ENCODE data around the gene HLCS.
A peak's percentile ranks its signal among the peaks of the same experiment; 100 is the strongest.

The HLCS gene

DNA sequence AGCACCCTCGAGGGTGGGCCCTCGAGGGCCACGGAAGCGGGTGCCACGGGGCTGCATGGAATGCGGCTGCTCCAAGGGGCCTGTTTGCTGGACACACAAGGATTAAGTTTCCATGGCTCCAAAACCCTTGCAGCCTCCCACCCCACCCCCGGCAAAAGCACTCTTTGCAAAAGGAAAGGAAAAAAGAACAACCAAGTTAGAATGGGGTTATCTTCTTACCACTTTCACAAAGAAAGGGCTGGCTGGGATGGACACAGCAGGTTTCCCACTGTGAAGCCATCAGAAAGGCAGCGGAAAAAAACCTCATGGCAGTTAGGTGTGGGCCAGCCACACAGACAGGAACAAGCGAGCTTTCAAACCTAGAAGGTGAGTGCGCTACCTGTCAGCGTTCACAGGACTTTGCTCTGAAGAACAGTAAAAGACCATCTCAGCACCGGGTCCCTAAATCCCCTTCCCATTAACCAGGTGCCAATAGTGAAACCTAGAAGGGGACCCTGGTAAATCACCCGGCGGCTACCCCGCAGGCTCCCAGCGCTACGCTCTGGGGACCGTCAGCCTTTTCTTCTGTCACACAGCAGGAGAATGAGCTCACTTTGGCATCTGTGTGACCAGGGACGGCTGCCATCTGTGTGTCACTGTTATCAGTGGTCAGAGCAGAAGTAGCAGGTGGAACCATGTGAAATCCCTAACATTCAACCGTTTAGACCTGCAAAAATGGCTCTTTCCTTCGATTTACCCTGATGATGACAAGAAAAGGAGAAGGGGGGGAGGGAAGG, 174.6 kb downstream of the HLCS start:
- Histone ChIP-seq H3K9ac (ENCODE audit: insufficient read length, low read depth) (no peak overlapping the region), H3K9me3 (ENCODE audit: insufficient read depth, low read length) (peaks cover 11% of the 10 kb centered on the region; the same call in 1 of the 2 replicates), H3K36me3 (ENCODE audit: insufficient read depth, insufficient read length, low read length) (no peaks in the 10 kb centered on the region), H3K4me1 (ENCODE audit: insufficient read depth, insufficient read length) (peaks cover 19% of the 10 kb centered on the region), H3K4me3 (ENCODE audit: insufficient read length, low read depth) (no peak overlapping the region), H3K27me3 (ENCODE audit: insufficient read depth, insufficient read length) (no peaks in the 10 kb centered on the region)
- DNase-seq (ENCODE audit: low read depth, low spot score), result peak; percentile 18
- TF ChIP-seq YY1 (IDR thresholded peaks at IDR 0.05; ENCODE audit: insufficient read depth, insufficient read length) (no peak), ZNF274 (IDR thresholded peaks at IDR 0.05; ENCODE audit: low read depth, low read length) (no peak), SUZ12 (IDR thresholded peaks at IDR 0.05; ENCODE audit: extremely low read depth, insufficient read depth, insufficient read length) (no peak)

DNA sequence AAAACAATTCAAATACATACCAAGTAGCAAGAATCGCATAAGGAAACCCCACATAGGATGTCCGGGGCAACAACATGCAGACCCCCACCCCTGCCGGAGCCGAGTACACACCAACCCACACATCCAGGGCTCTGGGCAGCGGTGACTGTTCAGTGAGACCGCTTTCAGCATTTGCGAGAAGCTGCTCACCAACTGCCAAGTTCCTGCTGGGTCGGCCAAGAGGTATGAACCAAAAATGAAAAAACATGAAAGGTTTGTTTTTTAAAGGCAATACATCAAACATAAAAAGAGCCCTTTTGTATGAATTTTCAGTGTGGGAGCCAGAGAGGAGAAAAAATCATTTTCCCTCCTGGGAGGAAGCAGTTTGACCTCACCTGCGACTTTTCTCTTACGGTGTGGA, 175.3 kb downstream of the HLCS start:
- TF ChIP-seq SUZ12 (IDR thresholded peaks at IDR 0.05; ENCODE audit: extremely low read depth, insufficient read depth, insufficient read length) (no peak), YY1 (IDR thresholded peaks at IDR 0.05; ENCODE audit: insufficient read depth, insufficient read length) (no peak), ZNF274 (IDR thresholded peaks at IDR 0.05; ENCODE audit: low read depth, low read length) (no peak)
- no peak for DNase-seq (ENCODE audit: low read depth, low spot score)
- Histone ChIP-seq H3K4me3 (ENCODE audit: insufficient read length, low read depth) (no peak overlapping the region), H3K27me3 (ENCODE audit: insufficient read depth, insufficient read length) (no peaks in the 10 kb centered on the region), H3K9me3 (ENCODE audit: insufficient read depth, low read length) (peaks cover 7% of the 10 kb centered on the region; the same call in 1 of the 2 replicates), H3K9ac (ENCODE audit: insufficient read length, low read depth) (no peak overlapping the region), H3K4me1 (ENCODE audit: insufficient read depth, insufficient read length) (peaks cover 19% of the 10 kb centered on the region), H3K36me3 (ENCODE audit: insufficient read depth, insufficient read length, low read length) (no peaks in the 10 kb centered on the region)

GRCh38 chr21:36790616-36791015, 175.9 kb downstream of the HLCS start:
- TF ChIP-seq YY1 (IDR thresholded peaks at IDR 0.05; ENCODE audit: insufficient read depth, insufficient read length), result no peak
- no peak for TF ChIP-seq ZNF274 (IDR thresholded peaks at IDR 0.05; ENCODE audit: low read depth, low read length)
- TF ChIP-seq SUZ12 (IDR thresholded peaks at IDR 0.05; ENCODE audit: extremely low read depth, insufficient read depth, insufficient read length), result no peak
- no peak for DNase-seq (ENCODE audit: low read depth, low spot score)
- Histone ChIP-seq H3K9ac (ENCODE audit: insufficient read length, low read depth) (no peak overlapping the region), H3K4me3 (ENCODE audit: insufficient read length, low read depth) (no peak overlapping the region), H3K36me3 (ENCODE audit: insufficient read depth, insufficient read length, low read length) (no peaks in the 10 kb centered on the region), H3K27me3 (ENCODE audit: insufficient read depth, insufficient read length) (no peaks in the 10 kb centered on the region), H3K4me1 (ENCODE audit: insufficient read depth, insufficient read length) (peaks cover 19% of the 10 kb centered on the region), H3K9me3 (ENCODE audit: insufficient read depth, low read length) (0 out of 2 replicates have a peak, but pooled peaks cover 1% of the 10 kb centered on the region)

DNA sequence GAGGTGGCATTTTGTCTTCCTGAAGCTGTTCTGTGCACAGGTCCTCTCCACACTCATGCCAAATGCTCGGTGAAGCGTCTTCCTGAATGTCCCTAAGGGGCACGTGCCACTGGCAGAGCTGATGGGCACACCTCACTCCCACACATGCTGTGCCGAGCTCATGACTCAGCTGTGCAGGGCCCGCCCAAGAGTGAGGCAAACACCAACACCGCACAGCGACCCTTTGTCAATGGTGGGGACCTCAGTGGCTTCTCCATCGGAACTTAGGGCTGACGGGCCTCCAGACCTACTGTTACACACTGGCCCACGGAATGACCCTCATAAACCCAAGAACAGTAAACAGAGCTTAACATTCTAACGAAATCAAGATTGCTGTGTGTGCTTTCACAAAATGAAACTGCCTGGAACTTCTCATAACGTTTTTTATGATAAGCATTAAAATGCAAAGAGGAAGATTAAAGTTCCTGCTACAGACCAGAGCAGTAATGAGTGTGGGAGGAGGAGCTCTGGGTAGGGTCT, 178.3 kb downstream of the HLCS start:
- Histone ChIP-seq H3K9me3 (ENCODE audit: insufficient read depth, low read length) (no peaks in the 10 kb centered on the region), H3K4me3 (ENCODE audit: insufficient read length, low read depth) (no peak overlapping the region), H3K36me3 (ENCODE audit: insufficient read depth, insufficient read length, low read length) (no peaks in the 10 kb centered on the region), H3K9ac (ENCODE audit: insufficient read length, low read depth) (no peak overlapping the region), H3K27me3 (ENCODE audit: insufficient read depth, insufficient read length) (no peaks in the 10 kb centered on the region), H3K4me1 (ENCODE audit: insufficient read depth, insufficient read length) (peaks cover 19% of the 10 kb centered on the region)
- no peak for TF ChIP-seq ZNF274 (IDR thresholded peaks at IDR 0.05; ENCODE audit: low read depth, low read length)
- no peak for TF ChIP-seq SUZ12 (IDR thresholded peaks at IDR 0.05; ENCODE audit: extremely low read depth, insufficient read depth, insufficient read length)
- no peak for DNase-seq (ENCODE audit: low read depth, low spot score)

DNA sequence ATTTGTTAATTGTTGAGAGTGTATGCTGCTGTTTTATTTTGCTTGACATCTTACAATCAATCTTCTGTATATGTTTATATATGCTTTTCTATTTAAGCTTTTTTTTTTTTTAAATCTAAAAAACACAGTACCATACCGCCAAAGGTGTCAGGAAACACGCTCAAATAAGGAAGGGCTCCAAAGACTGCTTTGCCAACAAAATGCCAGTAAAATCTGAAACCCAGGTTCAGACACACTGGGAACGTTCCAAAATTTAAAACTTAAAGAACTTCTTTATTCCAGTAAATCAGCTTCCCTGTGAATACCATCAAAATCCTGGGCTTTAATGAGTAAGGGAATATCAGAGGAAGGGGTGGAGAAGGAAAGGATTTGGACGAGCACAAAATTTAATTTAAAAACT, 180.3 kb downstream of the HLCS start:
- H3K4me1 ChIP-seq (ENCODE audit: insufficient read depth, insufficient read length), result peaks cover 6% of the 10 kb centered on the region
- TF ChIP-seq YY1 (IDR thresholded peaks at IDR 0.05; ENCODE audit: insufficient read depth, insufficient read length), result no peak
- TF ChIP-seq ZNF274 (IDR thresholded peaks at IDR 0.05; ENCODE audit: low read depth, low read length), result no peak
- TF ChIP-seq SUZ12 (IDR thresholded peaks at IDR 0.05; ENCODE audit: extremely low read depth, insufficient read depth, insufficient read length), result no peak

GRCh38 chr21:36785615-36786014, 180.9 kb downstream of the HLCS start:
- Histone ChIP-seq H3K27me3 (ENCODE audit: insufficient read depth, insufficient read length) (no peaks in the 10 kb centered on the region), H3K9ac (ENCODE audit: insufficient read length, low read depth) (no peak overlapping the region), H3K4me1 (ENCODE audit: insufficient read depth, insufficient read length) (peaks cover 3% of the 10 kb centered on the region), H3K9me3 (ENCODE audit: insufficient read depth, low read length) (peaks cover 16% of the 10 kb centered on the region), H3K36me3 (ENCODE audit: insufficient read depth, insufficient read length, low read length) (no peaks in the 10 kb centered on the region), H3K4me3 (ENCODE audit: insufficient read length, low read depth) (no peak overlapping the region)
- DNase-seq (ENCODE audit: low read depth, low spot score), result no peak
- TF ChIP-seq ZNF274 (IDR thresholded peaks at IDR 0.05; ENCODE audit: low read depth, low read length) (no peak), SUZ12 (IDR thresholded peaks at IDR 0.05; ENCODE audit: extremely low read depth, insufficient read depth, insufficient read length) (no peak), YY1 (IDR thresholded peaks at IDR 0.05; ENCODE audit: insufficient read depth, insufficient read length) (no peak)

More for the DNA sequence above, 180.3 kb downstream of the HLCS start:
- Histone ChIP-seq H3K36me3 (ENCODE audit: insufficient read depth, insufficient read length, low read length) (no peaks in the 10 kb centered on the region), H3K27me3 (ENCODE audit: insufficient read depth, insufficient read length) (no peaks in the 10 kb centered on the region), H3K4me3 (ENCODE audit: insufficient read length, low read depth) (no peak overlapping the region), H3K9me3 (ENCODE audit: insufficient read depth, low read length) (peaks cover 13% of the 10 kb centered on the region), H3K9ac (ENCODE audit: insufficient read length, low read depth) (no peak overlapping the region)
- DNase-seq (ENCODE audit: low read depth, low spot score), result no peak

- Histone ChIP-seq H3K9ac (ENCODE audit: insufficient read length, low read depth) (no peak overlapping the region), H3K36me3 (ENCODE audit: insufficient read depth, insufficient read length, low read length) (no peaks in the 10 kb centered on the region), H3K27me3 (ENCODE audit: insufficient read depth, insufficient read length) (no peaks in the 10 kb centered on the region), H3K4me3 (ENCODE audit: insufficient read length, low read depth) (no peak overlapping the region), H3K9me3 (ENCODE audit: insufficient read depth, low read length) (peaks cover 18% of the 10 kb centered on the region), H3K4me1 (ENCODE audit: insufficient read depth, insufficient read length) (no peaks in the 10 kb centered on the region)
- TF ChIP-seq SUZ12 (IDR thresholded peaks at IDR 0.05; ENCODE audit: extremely low read depth, insufficient read depth, insufficient read length) (no peak), YY1 (IDR thresholded peaks at IDR 0.05; ENCODE audit: insufficient read depth, insufficient read length) (no peak), ZNF274 (IDR thresholded peaks at IDR 0.05; ENCODE audit: low read depth, low read length) (no peak)
- DNase-seq (ENCODE audit: low read depth, low spot score), result no peak
Observed at GRCh38 chr21:36784947-36785346, 181.5 kb downstream of the HLCS start.

Data from NT2/D1 (cell line).